GM21723 (cell line): ENCODE measurements around the gene ZNF26.
"Not testable (repeated sequence)": the region's sequence is repeated elsewhere in the genome, so short reads cannot be mapped to it uniquely, and the experiment has no call there.

Experiments used
- ATAC-seq: cut with Tn5 transposase; IDR thresholded peaks from one replicate; pipeline ENCODE4 v1.9.1; 2021; ENCODE audit warnings: mild to moderate bottlenecking, moderate library complexity; ENCODE audit not compliant: unreplicated experiment

Gene ZNF26

GRCh38 chr12:132955094-132956010 is 30.8 kb upstream of the ZNF26 start:
- peak; percentile 39 for ATAC-seq

GRCh38 chr12:132956011-132956788 is 30.0 kb upstream of the ZNF26 start, which contains the start of gene ZNF605:
TSS of gene ZNF605 (minus strand) at chr12:132956306. CDS start at chr12:132945635, 10,671 bp downstream.
- peak; percentile 96 for ATAC-seq

DNA sequence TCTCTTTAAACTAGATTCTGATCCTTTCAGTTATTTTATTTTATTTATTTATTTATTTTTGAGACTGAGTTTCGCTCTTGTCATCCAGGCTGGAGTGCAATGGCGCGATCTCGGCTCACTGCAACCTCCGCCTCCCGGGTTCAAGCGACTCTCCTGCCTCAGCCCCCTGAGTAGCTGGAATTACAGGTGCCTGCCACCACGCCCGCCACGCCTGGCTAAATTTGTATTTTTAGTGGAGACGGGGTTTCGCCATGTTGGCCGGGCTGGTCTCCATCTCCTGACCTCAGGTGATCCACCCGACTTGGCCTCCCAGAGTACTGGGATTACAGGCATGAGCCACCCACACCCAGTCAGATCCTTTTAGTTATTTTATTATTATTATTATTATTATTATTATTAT is 24.4 kb upstream of the ZNF26 start:
- not testable (repeated sequence) for ATAC-seq

DNA sequence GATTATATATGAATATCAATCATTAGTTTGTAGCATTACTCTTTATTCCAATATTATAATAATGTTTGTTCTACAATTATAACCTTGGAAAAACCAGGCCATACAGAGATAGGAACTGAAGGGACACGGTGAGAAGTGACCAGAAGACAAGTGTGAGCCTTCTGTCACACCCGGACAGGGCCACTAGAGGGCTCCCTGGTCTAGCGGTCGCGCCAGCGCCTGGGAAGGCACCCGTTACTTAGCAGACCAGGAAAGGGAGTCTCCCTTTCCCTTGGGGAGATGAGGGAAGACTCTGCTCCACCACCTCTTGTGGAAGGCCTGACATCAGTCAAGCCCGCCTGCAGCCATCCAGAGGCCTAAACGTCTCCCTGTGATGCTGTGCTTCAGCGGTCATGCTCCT is 22.2 kb upstream of the ZNF26 start:
- not testable (repeated sequence) for ATAC-seq

- no peak for ATAC-seq
These were observed 20.4 kb upstream of the ZNF26 start for GRCh38 chr12:132965796-132966195.

- ATAC-seq, result no peak
These were observed 19.3 kb upstream of the ZNF26 start for GRCh38 chr12:132966676-132967415.

GRCh38 chr12:132967736-132968135 is 18.4 kb upstream of the ZNF26 start:
- ATAC-seq, result no peak

DNA sequence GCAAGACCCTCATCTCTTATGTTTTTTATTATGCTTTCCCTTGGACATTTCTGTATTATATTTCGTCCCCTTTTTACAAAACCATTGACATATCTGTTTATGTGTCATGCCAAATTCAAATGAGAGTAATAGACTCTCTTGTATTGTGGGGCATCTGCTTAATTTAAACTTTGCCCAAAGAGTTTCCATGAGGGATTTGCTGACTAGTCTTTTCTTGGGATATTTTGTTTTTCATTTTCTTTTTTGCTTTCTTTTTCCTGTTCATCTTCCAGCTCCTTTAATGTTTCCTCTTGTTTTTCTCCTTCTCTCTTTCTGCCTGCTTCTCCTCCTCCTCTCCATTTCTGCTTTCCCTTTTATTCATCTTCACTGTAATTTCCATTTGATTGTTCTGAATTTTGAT is 13.8 kb upstream of the ZNF26 start:
- no peak for ATAC-seq

GRCh38 chr12:132976870-132977269 is 9.3 kb upstream of the ZNF26 start:
- ATAC-seq, result not testable (repeated sequence)

DNA sequence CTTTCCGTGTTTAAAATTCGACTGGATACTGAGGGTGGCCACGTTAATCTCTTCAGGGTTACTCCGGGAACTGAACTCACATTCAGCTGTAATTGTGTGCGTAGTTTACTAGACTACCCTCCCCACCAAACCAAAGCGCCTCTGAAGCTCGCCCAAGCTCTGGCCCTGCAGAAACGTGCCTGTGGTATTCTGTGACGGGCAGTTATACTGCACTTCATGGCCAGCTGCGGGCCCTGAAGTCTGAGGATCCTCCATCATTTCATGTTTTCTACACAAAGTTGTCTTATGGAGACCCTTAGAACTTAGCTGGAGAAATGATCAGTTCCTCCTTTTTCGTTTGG is 688 bp downstream of the ZNF26 start:
- peak; percentile 13 for ATAC-seq

GRCh38 chr12:132998741-132999140 is 12.6 kb downstream of the ZNF26 start:
- ATAC-seq, result no peak

DNA sequence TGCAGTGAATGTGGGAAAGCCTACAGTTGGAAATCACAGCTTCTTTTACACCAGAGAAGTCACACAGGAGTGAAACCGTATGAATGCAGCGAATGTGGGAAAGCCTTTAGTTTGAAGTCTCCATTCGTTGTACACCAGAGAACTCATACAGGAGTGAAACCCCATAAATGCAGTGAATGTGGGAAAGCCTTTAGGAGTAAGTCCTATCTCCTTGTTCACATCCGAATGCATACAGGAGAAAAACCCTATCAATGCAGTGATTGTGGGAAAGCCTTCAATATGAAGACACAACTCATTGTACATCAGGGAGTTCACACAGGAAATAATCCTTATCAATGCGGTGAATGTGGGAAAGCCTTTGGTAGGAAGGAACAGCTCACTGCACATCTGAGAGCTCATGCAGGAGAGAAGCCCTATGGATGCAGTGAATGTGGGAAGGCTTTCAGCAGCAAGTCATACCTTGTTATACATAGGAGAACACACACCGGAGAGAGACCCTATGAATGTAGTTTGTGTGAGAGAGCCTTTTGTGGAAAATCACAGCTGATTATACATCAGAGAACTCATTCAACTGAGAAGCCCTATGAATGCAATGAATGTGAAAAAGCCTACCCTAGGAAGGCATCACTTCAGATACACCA is 24.6 kb downstream of the ZNF26 start:
- ATAC-seq, result no peak

- no peak for ATAC-seq
These were observed 37.4 kb downstream of the ZNF26 start for GRCh38 chr12:133023566-133023965.

GRCh38 chr12:133026996-133027395 is 40.8 kb downstream of the ZNF26 start:
- no peak for ATAC-seq

DNA sequence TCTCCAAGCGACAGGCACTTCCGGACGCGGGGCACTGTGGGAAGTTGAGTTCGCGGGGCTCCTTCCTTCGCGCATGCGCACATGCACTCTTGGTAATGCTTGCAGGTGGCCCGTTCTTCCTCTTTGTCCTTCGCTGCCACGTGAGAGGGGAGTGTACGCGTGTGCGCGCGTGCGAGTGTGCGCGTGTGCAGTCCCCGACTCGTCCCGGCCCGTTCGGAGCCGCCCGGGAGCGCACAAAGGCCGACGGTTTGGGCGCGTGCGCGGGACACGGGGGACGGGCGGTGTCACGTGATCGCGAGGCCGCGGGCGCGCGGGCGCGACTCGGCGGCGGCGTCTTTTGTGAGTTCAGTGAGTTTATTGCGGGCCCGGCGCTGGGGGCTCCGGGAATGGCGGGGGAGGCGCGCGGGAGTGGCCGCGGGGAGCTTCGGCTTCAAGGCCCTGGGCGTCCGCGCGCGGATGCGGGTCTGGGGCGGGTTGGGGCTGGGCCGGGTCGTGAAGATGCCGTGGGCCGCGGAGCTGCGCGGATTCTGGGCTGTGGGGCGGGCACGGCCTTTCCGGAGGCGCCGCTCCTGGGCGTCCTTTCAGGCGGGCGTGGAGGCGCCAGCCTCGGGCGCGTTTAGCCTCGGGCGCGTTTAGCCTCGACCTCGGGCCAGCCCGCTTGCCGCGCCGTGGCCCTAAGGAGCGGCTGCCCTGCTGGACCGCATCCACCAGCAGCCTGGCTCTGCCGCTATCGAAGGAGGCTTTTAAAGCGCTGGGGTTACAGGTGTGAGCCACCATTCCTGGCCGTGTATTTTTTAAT is 51.2 kb downstream of the ZNF26 start, which contains the start of gene ZNF84:
ZNF84 (plus strand) TSS at position 303 of the 799 bp plus-strand sequence. CDS start 3,959 bp downstream, outside the sequence.
- peak; percentile 92 for ATAC-seq

GRCh38 chr12:133038118-133038709 is 52.0 kb downstream of the ZNF26 start:
- no peak for ATAC-seq

DNA sequence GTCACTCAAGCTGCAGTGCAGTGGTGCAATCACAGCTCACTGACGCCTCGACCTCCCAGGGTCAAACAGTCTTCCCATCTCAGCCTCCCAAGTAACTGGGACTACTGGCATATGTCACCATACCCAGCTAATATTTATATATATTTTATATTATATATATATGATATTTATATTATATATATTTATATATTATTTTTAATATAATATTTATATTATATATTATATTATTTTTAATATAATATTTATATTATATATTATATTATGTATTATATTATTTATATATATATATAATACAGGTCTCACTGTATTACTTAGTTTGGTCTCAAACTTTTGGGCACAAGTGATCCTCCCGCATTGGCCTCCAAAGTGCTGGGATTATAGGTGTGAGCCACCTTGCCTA is 60.5 kb downstream of the ZNF26 start:
- ATAC-seq, result no peak

- no peak for ATAC-seq
These were observed 71.3 kb downstream of the ZNF26 start for GRCh38 chr12:133057446-133057845.
